HEK293 (cell line): ENCODE results near the gene CAMK2N1.

Experiments
- CTCF ChIA-PET: fragments of 350-600 bp; formaldehyde crosslinking; extraction: SDS; loops from one replicate; lab custom pipeline; 2021; ENCODE audit warnings: antibody characterized with exemption; lab: Yijun Ruan, JAX
- POLR2A ChIA-PET: fragments of 300-600 bp; formaldehyde crosslinking; extraction: SDS; loops from one replicate; lab custom pipeline; 2020; ENCODE audit warnings: antibody characterized with exemption, inconsistent platforms; lab: Yijun Ruan, JAX
- H3K27ac ChIP-seq: fragments of 200-500 bp; sonication (Bioruptor generic); 2 replicates; pipeline ENCODE4 v1.5.1; 2014; ENCODE audit warnings: low read depth, low read length, control low read depth, inconsistent platforms; ENCODE audit errors: extremely low read depth
- H3K36me3 ChIP-seq, 2 experiments: fragments of 200-500 bp in 1 of 2; sonication (Bioruptor generic) in 1 of 2; 1 replicate in 1 of 2; 2 replicates in 1 of 2; pipeline ENCODE4 v1.5.1; 2014 to 2017; ENCODE audit warnings: inconsistent platforms in 2 of 2, low read length in 2 of 2; ENCODE audit not compliant: control insufficient read depth in 2 of 2, insufficient read depth in 1 of 2
- H3K4me1 ChIP-seq: fragments of 200-500 bp; sonication (Bioruptor generic); 2 replicates; pipeline ENCODE4 v1.5.1; 2014; ENCODE audit warnings: mild to moderate bottlenecking, low read length, inconsistent platforms; ENCODE audit not compliant: control insufficient read depth, insufficient read depth
- H3K4me3 ChIP-seq: 2 replicates; pipeline ENCODE4 v1.5.1; 2011; ENCODE audit warnings: low read depth, mild to moderate bottlenecking, control low read depth, low read length, moderate library complexity
- H3K9me3 ChIP-seq: fragments of 200-500 bp; sonication (Bioruptor generic); 2 replicates; pipeline ENCODE4 v1.5.1; 2014; ENCODE audit warnings: low read depth, low read length, inconsistent platforms; ENCODE audit not compliant: control insufficient read depth, insufficient read depth
- HOXA7 ChIP-seq: sonication (generic); formaldehyde crosslinking; IDR thresholded peaks from 2 replicates; pipeline ENCODE4 v1.8.1; 2022; ENCODE audit warnings: missing genetic modification reagents, borderline replicate concordance
- REPIN1 ChIP-seq: fragments of 450-650 bp; formaldehyde crosslinking; IDR thresholded peaks from 2 replicates; pipeline ENCODE4 v1.5.1; 2017; ENCODE audit warnings: missing biosample characterization, missing genetic modification characterization, low read depth
- SALL2 ChIP-seq: fragments of 450-650 bp; formaldehyde crosslinking; IDR thresholded peaks from 2 replicates; pipeline ENCODE4 v1.5.0; 2017; ENCODE audit warnings: missing biosample characterization, mild to moderate bottlenecking, missing genetic modification characterization, borderline replicate concordance
- ZFHX2 ChIP-seq: fragments of 450-650 bp; formaldehyde crosslinking; conservative IDR thresholded peaks from 2 replicates; pipeline ENCODE4 v1.5.1; 2016; ENCODE audit warnings: missing biosample characterization, missing genetic modification characterization
- ZNF132 ChIP-seq: fragments of 450-650 bp; formaldehyde crosslinking; IDR thresholded peaks from 2 replicates; pipeline ENCODE4 v1.5.1; 2017; ENCODE audit warnings: missing biosample characterization, missing genetic modification characterization, borderline replicate concordance
- ZNF184 ChIP-seq: fragments of 450-650 bp; IDR thresholded peaks from 2 replicates; pipeline ENCODE4 v1.5.1; 2018; ENCODE audit warnings: missing biosample characterization, mild to moderate bottlenecking, missing genetic modification characterization
- ZNF223 ChIP-seq: fragments of 450-650 bp; formaldehyde crosslinking; IDR thresholded peaks from 2 replicates; pipeline ENCODE4 v1.5.1; 2016; ENCODE audit warnings: missing biosample characterization, missing genetic modification characterization
- ZNF37A ChIP-seq: fragments of 450-650 bp; IDR thresholded peaks from 2 replicates; pipeline ENCODE4 v1.5.1; 2018; ENCODE audit warnings: missing biosample characterization, missing genetic modification characterization
- ZNF510 ChIP-seq: fragments of 450-650 bp; formaldehyde crosslinking; IDR thresholded peaks from 2 replicates; pipeline ENCODE4 v1.5.1; 2018; ENCODE audit warnings: mild to moderate bottlenecking, missing genetic modification characterization, missing biosample characterization; ENCODE audit not compliant: insufficient replicate concordance
- ZNF560 ChIP-seq: fragments of 450-650 bp; formaldehyde crosslinking; IDR thresholded peaks from 2 replicates; pipeline ENCODE4 v1.5.1; 2017; ENCODE audit warnings: missing biosample characterization, missing genetic modification characterization, borderline replicate concordance
- ZNF747 ChIP-seq: fragments of 450-650 bp; formaldehyde crosslinking; IDR thresholded peaks from 2 replicates; pipeline ENCODE4 v1.5.1; 2016; ENCODE audit warnings: missing biosample characterization, missing genetic modification characterization
- TF ChIP-seq, protein P1 (sequence below): fragments of 450-650 bp; formaldehyde crosslinking; conservative IDR thresholded peaks from 2 replicates; pipeline ENCODE4 v1.5.1; 2016; ENCODE audit warnings: low read depth, missing biosample characterization, missing genetic modification characterization
- TF ChIP-seq, protein P2 (sequence below): fragments of 450-650 bp; formaldehyde crosslinking; conservative IDR thresholded peaks from 2 replicates; pipeline ENCODE4 v1.5.1; 2016; ENCODE audit warnings: low read depth, missing biosample characterization, missing genetic modification characterization
- TF ChIP-seq, protein P3 (sequence below): fragments of 450-650 bp; formaldehyde crosslinking; IDR thresholded peaks from 2 replicates; pipeline ENCODE4 v1.5.1; 2016; ENCODE audit warnings: missing biosample characterization, missing genetic modification characterization
- TF ChIP-seq, protein P4 (sequence below): fragments of 450-650 bp; formaldehyde crosslinking; IDR thresholded peaks from 2 replicates; pipeline ENCODE4 v1.5.1; 2016; ENCODE audit warnings: missing biosample characterization, missing genetic modification characterization

The CAMK2N1 gene

DNA sequence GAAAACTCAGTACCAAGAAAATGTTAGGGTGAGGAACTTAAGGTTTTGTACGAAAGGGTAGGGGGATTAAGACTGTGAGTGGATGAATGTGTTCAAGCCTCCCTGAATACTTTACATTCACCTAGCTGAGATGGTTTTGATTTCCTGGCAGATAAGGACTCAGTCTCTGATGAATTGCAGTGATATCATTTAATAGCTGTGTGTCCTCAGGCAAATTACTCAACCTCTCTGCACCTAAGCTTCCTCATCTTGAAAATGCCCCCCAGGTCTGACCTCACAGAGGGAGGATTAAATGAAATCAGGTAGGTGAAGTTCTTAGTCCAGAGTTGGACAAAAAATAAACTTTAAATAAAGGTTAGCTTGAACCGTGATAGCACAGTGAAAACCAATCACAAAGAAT, 48.4 kb downstream of the CAMK2N1 start (continued):
- TF ChIP-seq, protein P1, sequence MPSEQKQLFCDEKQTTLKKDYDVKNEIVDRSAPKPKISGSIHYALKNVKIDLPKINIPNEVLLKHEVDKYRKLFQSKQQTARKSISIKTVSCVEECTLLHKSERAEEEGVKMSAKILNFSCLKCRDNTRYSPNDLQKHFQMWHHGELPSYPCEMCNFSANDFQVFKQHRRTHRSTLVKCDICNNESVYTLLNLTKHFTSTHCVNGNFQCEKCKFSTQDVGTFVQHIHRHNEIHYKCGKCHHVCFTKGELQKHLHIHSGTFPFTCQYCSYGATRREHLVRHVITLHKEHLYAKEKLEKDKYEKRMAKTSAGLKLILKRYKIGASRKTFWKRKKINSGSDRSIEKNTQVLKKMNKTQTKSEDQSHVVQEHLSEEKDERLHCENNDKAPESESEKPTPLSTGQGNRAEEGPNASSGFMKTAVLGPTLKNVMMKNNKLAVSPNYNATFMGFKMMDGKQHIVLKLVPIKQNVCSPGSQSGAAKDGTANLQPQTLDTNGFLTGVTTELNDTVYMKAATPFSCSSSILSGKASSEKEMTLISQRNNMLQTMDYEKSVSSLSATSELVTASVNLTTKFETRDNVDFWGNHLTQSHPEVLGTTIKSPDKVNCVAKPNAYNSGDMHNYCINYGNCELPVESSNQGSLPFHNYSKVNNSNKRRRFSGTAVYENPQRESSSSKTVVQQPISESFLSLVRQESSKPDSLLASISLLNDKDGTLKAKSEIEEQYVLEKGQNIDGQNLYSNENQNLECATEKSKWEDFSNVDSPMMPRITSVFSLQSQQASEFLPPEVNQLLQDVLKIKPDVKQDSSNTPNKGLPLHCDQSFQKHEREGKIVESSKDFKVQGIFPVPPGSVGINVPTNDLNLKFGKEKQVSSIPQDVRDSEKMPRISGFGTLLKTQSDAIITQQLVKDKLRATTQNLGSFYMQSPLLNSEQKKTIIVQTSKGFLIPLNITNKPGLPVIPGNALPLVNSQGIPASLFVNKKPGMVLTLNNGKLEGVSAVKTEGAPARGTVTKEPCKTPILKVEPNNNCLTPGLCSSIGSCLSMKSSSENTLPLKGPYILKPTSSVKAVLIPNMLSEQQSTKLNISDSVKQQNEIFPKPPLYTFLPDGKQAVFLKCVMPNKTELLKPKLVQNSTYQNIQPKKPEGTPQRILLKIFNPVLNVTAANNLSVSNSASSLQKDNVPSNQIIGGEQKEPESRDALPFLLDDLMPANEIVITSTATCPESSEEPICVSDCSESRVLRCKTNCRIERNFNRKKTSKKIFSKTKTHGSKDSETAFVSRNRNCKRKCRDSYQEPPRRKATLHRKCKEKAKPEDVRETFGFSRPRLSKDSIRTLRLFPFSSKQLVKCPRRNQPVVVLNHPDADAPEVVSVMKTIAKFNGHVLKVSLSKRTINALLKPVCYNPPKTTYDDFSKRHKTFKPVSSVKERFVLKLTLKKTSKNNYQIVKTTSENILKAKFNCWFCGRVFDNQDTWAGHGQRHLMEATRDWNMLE (tag by site-specific recombination): no peak
- TF ChIP-seq ZFHX2 (tag by site-specific recombination) (no peak), ZNF747 (tag by site-specific recombination) (no peak), ZNF223 (no peak)
- TF ChIP-seq, protein P2, sequence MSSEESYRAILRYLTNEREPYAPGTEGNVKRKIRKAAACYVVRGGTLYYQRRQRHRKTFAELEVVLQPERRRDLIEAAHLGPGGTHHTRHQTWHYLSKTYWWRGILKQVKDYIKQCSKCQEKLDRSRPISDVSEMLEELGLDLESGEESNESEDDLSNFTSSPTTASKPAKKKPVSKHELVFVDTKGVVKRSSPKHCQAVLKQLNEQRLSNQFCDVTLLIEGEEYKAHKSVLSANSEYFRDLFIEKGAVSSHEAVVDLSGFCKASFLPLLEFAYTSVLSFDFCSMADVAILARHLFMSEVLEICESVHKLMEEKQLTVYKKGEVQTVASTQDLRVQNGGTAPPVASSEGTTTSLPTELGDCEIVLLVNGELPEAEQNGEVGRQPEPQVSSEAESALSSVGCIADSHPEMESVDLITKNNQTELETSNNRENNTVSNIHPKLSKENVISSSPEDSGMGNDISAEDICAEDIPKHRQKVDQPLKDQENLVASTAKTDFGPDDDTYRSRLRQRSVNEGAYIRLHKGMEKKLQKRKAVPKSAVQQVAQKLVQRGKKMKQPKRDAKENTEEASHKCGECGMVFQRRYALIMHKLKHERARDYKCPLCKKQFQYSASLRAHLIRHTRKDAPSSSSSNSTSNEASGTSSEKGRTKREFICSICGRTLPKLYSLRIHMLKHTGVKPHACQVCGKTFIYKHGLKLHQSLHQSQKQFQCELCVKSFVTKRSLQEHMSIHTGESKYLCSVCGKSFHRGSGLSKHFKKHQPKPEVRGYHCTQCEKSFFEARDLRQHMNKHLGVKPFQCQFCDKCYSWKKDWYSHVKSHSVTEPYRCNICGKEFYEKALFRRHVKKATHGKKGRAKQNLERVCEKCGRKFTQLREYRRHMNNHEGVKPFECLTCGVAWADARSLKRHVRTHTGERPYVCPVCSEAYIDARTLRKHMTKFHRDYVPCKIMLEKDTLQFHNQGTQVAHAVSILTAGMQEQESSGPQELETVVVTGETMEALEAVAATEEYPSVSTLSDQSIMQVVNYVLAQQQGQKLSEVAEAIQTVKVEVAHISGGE: no peak
- TF ChIP-seq, protein P3, sequence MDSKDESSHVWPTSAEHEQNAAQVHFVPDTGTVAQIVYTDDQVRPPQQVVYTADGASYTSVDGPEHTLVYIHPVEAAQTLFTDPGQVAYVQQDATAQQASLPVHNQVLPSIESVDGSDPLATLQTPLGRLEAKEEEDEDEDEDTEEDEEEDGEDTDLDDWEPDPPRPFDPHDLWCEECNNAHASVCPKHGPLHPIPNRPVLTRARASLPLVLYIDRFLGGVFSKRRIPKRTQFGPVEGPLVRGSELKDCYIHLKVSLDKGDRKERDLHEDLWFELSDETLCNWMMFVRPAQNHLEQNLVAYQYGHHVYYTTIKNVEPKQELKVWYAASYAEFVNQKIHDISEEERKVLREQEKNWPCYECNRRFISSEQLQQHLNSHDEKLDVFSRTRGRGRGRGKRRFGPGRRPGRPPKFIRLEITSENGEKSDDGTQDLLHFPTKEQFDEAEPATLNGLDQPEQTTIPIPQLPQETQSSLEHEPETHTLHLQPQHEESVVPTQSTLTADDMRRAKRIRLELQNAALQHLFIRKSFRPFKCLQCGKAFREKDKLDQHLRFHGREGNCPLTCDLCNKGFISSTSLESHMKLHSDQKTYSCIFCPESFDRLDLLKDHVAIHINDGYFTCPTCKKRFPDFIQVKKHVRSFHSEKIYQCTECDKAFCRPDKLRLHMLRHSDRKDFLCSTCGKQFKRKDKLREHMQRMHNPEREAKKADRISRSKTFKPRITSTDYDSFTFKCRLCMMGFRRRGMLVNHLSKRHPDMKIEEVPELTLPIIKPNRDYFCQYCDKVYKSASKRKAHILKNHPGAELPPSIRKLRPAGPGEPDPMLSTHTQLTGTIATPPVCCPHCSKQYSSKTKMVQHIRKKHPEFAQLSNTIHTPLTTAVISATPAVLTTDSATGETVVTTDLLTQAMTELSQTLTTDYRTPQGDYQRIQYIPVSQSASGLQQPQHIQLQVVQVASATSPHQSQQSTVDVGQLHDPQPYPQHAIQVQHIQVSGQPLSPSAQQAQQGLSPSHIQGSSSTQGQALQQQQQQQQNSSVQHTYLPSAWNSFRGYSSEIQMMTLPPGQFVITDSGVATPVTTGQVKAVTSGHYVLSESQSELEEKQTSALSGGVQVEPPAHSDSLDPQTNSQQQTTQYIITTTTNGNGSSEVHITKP (tag by site-specific recombination): no peak

DNA sequence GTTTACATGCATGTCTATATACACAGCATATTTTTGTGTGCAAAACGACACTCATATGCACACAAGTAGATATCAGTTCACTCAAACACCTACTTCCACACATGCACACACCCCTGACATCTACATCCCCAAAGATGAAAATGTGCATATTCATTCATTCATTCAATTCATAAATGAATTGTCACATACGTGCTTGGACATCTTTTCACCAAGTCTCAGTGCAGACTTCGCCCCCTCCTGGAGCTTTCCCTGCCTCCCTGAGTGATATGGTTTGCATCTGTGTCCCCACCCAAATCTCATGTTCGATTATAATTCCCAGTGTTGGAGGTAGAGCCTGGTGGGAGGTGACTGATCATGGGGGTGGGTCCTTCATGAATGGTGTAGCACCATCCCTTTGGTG, 53.1 kb downstream of the CAMK2N1 start:
- POLR2A ChIA-PET: no interaction called here
- H3K27ac ChIP-seq: no peak overlapping the region
- H3K4me1 ChIP-seq: no peaks in the 10 kb centered on the region
- no peak overlapping the region for H3K4me3 ChIP-seq
- no peaks in the 10 kb centered on the region for H3K36me3 ChIP-seq
- CTCF ChIA-PET: interaction anchor here (1.3 kb wide), 1 partner anchor 15 kb away, joined by 4 read pairs; no protein-coding TSS in a partner anchor
- no peaks in the 10 kb centered on the region for H3K9me3 ChIP-seq
- TF ChIP-seq HOXA7 (CRISPR knock-in tag) (no peak), ZNF560 (no peak), ZNF37A (tag by site-specific recombination) (no peak), ZNF510 (tag by site-specific recombination) (no peak), ZNF132 (tag by site-specific recombination) (no peak), ZNF184 (tag by site-specific recombination) (no peak), SALL2 (tag by site-specific recombination) (no peak), ZFHX2 (tag by site-specific recombination) (no peak), REPIN1 (tag by site-specific recombination) (no peak)
- TF ChIP-seq, protein P4, sequence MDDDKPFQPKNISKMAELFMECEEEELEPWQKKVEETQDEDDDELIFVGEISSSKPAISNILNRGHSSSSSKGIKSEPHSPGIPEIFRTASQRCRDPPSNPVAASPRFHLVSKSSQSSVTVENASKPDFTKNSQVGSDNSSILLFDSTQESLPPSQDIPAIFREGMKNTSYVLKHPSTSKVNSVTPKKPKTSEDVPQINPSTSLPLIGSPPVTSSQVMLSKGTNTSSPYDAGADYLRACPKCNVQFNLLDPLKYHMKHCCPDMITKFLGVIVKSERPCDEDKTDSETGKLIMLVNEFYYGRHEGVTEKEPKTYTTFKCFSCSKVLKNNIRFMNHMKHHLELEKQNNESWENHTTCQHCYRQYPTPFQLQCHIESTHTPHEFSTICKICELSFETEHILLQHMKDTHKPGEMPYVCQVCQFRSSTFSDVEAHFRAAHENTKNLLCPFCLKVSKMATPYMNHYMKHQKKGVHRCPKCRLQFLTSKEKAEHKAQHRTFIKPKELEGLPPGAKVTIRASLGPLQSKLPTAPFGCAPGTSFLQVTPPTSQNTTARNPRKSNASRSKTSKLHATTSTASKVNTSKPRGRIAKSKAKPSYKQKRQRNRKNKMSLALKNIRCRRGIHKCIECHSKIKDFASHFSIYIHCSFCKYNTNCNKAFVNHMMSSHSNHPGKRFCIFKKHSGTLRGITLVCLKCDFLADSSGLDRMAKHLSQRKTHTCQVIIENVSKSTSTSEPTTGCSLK: no peak
- TF ChIP-seq, protein P3 (tag by site-specific recombination): no peak
